Neural cell (in vitro differentiated cells): ENCODE measurements around the gene NOX1. TPM values are rescaled to one million over a fixed set of nuclear protein-coding genes. Genes with fewer than 3 reads are reported as not detected.

ENCODE experiments used
- H2AFZ ChIP-seq: fragments of 200-600, 300-800 bp; sonication (generic), shearing (Covaris generic); 2 replicates; pipeline ENCODE4 v1.6.0; 2014; ENCODE audit warnings: low read depth, mild to moderate bottlenecking, antibody characterized with exemption, low read length, moderate library complexity
- H3F3A ChIP-seq: fragments of 200-600 bp; shearing (Covaris generic); 2 replicates; pipeline ENCODE4 v1.6.1; 2016; ENCODE audit warnings: mild to moderate bottlenecking, moderate library complexity, mixed read lengths, antibody characterized with exemption, low read length; ENCODE audit not compliant: insufficient read depth, poor library complexity, severe bottlenecking
- H3K27ac ChIP-seq: fragments of 200-600, 300-800 bp; sonication (generic), shearing (Covaris generic); 2 replicates; pipeline ENCODE4 v1.5.1; 2014; ENCODE audit warnings: mild to moderate bottlenecking, low read length, moderate library complexity
- H3K27me3 ChIP-seq: fragments of 300-800, 200-600 bp; sonication (generic), shearing (Covaris generic); 2 replicates; pipeline ENCODE4 v1.6.0; 2014; ENCODE audit warnings: mild to moderate bottlenecking, low read depth, low read length, moderate library complexity; ENCODE audit not compliant: insufficient read depth
- H3K36me3 ChIP-seq: fragments of 300-800, 200-600 bp; sonication (generic), shearing (Covaris generic); 2 replicates; pipeline ENCODE4 v1.5.1; 2014; ENCODE audit warnings: mild to moderate bottlenecking, antibody characterized with exemption, low read length, moderate library complexity; ENCODE audit not compliant: insufficient read depth
- H3K4me2 ChIP-seq: fragments of 300-800, 200-600 bp; sonication (generic), shearing (Covaris generic); 2 replicates; pipeline ENCODE4 v1.6.0; 2014; ENCODE audit warnings: mild to moderate bottlenecking, low read length
- H3K4me3 ChIP-seq: fragments of 300-800, 200-600 bp; sonication (generic), shearing (Covaris generic); 2 replicates; pipeline ENCODE4 v1.5.1; 2014; ENCODE audit warnings: mild to moderate bottlenecking, low read length, moderate library complexity
- H3K79me2 ChIP-seq: fragments of 200-600 bp; shearing (Covaris generic); replicated peaks from 2 replicates; pipeline ENCODE4 v1.6.0; 2014; ENCODE audit warnings: mild to moderate bottlenecking, low read length, moderate library complexity; ENCODE audit not compliant: insufficient read depth
- H3K9ac ChIP-seq: fragments of 300-800, 200-600 bp; sonication (generic), shearing (Covaris generic); 2 replicates; pipeline ENCODE4 v1.6.1; 2016; ENCODE audit warnings: mild to moderate bottlenecking, low read length, mixed read lengths
- H3K9me2 ChIP-seq: fragments of 200-600 bp; shearing (Covaris generic); 2 replicates; pipeline ENCODE4 v1.6.1; 2016; ENCODE audit warnings: mild to moderate bottlenecking, low read length, mixed read lengths; ENCODE audit not compliant: insufficient read depth
- H3K9me3 ChIP-seq: fragments of 200-600, 300-800 bp; sonication (generic), shearing (Covaris generic); 2 replicates; pipeline ENCODE4 v1.6.1; 2016; ENCODE audit warnings: mild to moderate bottlenecking, mixed run types, low read length, moderate library complexity, mixed read lengths
- H4K20me1 ChIP-seq: fragments of 200-600 bp; shearing (Covaris generic); 2 replicates; pipeline ENCODE4 v1.6.1; 2016; ENCODE audit warnings: mild to moderate bottlenecking, mixed run types; ENCODE audit not compliant: insufficient read depth
- EP300 ChIP-seq: fragments of 450-650 bp; conservative IDR thresholded peaks from 2 replicates; pipeline ENCODE4 v1.6.1; 2014; ENCODE audit warnings: antibody characterized with exemption, mild to moderate bottlenecking, moderate library complexity; ENCODE audit not compliant: poor library complexity, severe bottlenecking
- EZH2 ChIP-seq: fragments of 200-600, 300-800 bp; shearing (Covaris generic), sonication (generic); IDR thresholded peaks from 2 replicates; pipeline ENCODE4 v1.6.1; 2014; ENCODE audit warnings: antibody characterized with exemption, low read length, borderline replicate concordance, mild to moderate bottlenecking; ENCODE audit not compliant: insufficient read depth, poor library complexity, severe bottlenecking
- MXI1 ChIP-seq: fragments of 450-650 bp; conservative IDR thresholded peaks from 2 replicates; pipeline ENCODE4 v1.6.1; 2014; ENCODE audit warnings: antibody characterized with exemption, mild to moderate bottlenecking; ENCODE audit not compliant: poor library complexity, severe bottlenecking
- POLR2AphosphoS5 ChIP-seq: IDR thresholded peaks from 2 replicates; pipeline ENCODE4 v1.6.1; 2012
- RAD21 ChIP-seq: fragments of 450-650 bp; conservative IDR thresholded peaks from 2 replicates; pipeline ENCODE4 v1.6.1; 2014; ENCODE audit warnings: antibody characterized with exemption, mild to moderate bottlenecking, moderate library complexity
- REST ChIP-seq: IDR thresholded peaks from 2 replicates; pipeline ENCODE4 v1.6.1; 2012; ENCODE audit warnings: borderline replicate concordance
- SMC3 ChIP-seq: fragments of 450-650 bp; conservative IDR thresholded peaks from 2 replicates; pipeline ENCODE4 v1.6.1; 2014; ENCODE audit warnings: antibody characterized with exemption, mild to moderate bottlenecking, moderate library complexity; ENCODE audit not compliant: poor library complexity
- TAF1 ChIP-seq: IDR thresholded peaks from 2 replicates; pipeline ENCODE4 v1.6.1; 2012; ENCODE audit warnings: low read depth
- polyA plus RNA-seq: library from polyadenylated mRNA; depleted of rRNA; stranded (reverse); fragments of >200 nt; gene quantifications from 2 replicates; pipeline ENCODE4 v1.2.3, GENCODE V29; 2014
- TF ChIP-seq, protein P1 (sequence below): fragments of 450-650 bp; IDR thresholded peaks from 2 replicates; pipeline ENCODE4 v1.5.1; 2014; ENCODE audit warnings: antibody characterized with exemption, mild to moderate bottlenecking, moderate library complexity; ENCODE audit not compliant: poor library complexity, severe bottlenecking

NOX1 gene
- polyA plus RNA-seq, 1 donor from 2014 or later, result not detected

- Histone ChIP-seq H3K4me3 (no peak overlapping the region), H3K27ac (no peak overlapping the region), H3K9me2 (no peaks in the 10 kb centered on the region), H3K9ac (no peak overlapping the region), H3F3A (no peaks in the 10 kb centered on the region), H3K9me3 (no peaks in the 10 kb centered on the region), H3K27me3 (no peaks in the 10 kb centered on the region), H3K4me2 (no peak overlapping the region), H4K20me1 (no peaks in the 10 kb centered on the region), H2AFZ (no peak overlapping the region), H3K36me3 (no peaks in the 10 kb centered on the region), H3K79me2 (no peaks in the 10 kb centered on the region)
- TF ChIP-seq SMC3 (peak; percentile 80), RAD21 (peak; percentile 79), EZH2 (no peak), EP300 (no peak)
- TF ChIP-seq, protein P1, sequence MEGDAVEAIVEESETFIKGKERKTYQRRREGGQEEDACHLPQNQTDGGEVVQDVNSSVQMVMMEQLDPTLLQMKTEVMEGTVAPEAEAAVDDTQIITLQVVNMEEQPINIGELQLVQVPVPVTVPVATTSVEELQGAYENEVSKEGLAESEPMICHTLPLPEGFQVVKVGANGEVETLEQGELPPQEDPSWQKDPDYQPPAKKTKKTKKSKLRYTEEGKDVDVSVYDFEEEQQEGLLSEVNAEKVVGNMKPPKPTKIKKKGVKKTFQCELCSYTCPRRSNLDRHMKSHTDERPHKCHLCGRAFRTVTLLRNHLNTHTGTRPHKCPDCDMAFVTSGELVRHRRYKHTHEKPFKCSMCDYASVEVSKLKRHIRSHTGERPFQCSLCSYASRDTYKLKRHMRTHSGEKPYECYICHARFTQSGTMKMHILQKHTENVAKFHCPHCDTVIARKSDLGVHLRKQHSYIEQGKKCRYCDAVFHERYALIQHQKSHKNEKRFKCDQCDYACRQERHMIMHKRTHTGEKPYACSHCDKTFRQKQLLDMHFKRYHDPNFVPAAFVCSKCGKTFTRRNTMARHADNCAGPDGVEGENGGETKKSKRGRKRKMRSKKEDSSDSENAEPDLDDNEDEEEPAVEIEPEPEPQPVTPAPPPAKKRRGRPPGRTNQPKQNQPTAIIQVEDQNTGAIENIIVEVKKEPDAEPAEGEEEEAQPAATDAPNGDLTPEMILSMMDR, result peak; percentile 70
Measured at GRCh38 chrX:100895365-100896075, 21.4 kb upstream of the NOX1 start.

DNA sequence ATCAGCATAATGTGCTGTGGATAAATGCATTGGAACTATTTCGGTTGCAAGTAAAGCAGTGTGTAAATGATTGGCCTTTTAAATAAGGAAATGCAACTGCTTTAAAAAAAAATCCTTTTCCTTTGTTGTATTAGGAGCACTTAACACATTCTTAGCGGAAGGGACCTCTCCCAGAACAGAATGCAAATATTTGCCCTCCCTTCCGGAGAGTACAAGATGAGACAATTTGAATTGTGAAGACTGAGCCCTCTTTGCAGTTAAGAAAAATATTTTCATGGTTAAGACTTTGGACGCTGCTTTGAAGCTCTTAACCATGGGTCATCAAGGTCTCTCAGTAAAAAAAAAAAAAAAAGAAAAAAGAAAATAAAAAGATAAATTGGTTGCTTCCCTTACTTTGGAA is 9.5 kb upstream of the NOX1 start:
- H3K9me2 ChIP-seq, result no peaks in the 10 kb centered on the region
- TF ChIP-seq, protein P1, result no peak

DNA sequence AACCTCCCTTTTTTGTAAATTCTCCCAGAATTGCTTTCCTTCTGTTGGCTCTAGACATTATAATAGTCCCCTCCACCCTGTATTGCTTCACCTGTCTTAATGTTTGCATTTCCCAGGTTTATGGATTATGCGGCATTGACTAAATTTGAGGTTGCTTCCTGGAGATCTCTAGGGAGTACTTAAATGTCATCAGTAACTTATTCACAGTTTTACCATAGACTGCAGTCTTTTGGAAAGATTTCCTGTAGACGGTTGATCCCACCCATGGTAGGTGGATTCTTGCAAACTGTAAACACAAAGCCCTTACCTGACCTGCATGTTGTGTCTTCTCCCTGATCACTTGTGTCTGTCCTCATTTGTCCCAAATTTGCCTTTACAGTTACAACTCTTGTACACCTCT is 6.2 kb upstream of the NOX1 start:
- H3K4me3 ChIP-seq, result no peak overlapping the region
- no peaks in the 10 kb centered on the region for H3K79me2 ChIP-seq
- H3K9me2 ChIP-seq, result no peaks in the 10 kb centered on the region
- no peaks in the 10 kb centered on the region for H3K9me3 ChIP-seq
- no peaks in the 10 kb centered on the region for H3K36me3 ChIP-seq
- no peaks in the 10 kb centered on the region for H3F3A ChIP-seq
- no peak overlapping the region for H3K9ac ChIP-seq
- TF ChIP-seq TAF1 (no peak), REST (no peak), SMC3 (no peak), EZH2 (no peak), POLR2AphosphoS5 (no peak), MXI1 (no peak), RAD21 (no peak), EP300 (no peak)
- TF ChIP-seq, protein P1, result no peak
- H3K27ac ChIP-seq, result no peak overlapping the region
- H3K4me2 ChIP-seq, result no peak overlapping the region
- no peak overlapping the region for H2AFZ ChIP-seq
- no peaks in the 10 kb centered on the region for H4K20me1 ChIP-seq
- no peaks in the 10 kb centered on the region for H3K27me3 ChIP-seq

More for the DNA sequence above, 9.5 kb upstream of the NOX1 start:
- Histone ChIP-seq H3K4me3 (no peak overlapping the region), H3K27ac (no peak overlapping the region), H3K9me3 (no peaks in the 10 kb centered on the region), H3F3A (no peaks in the 10 kb centered on the region), H4K20me1 (no peaks in the 10 kb centered on the region), H3K79me2 (no peaks in the 10 kb centered on the region), H2AFZ (no peak overlapping the region), H3K9ac (no peak overlapping the region), H3K36me3 (no peaks in the 10 kb centered on the region), H3K27me3 (no peaks in the 10 kb centered on the region), H3K4me2 (no peak overlapping the region)
